Left hindlimb (tissue), 1 donor: Measurements from ENCODE around the gene SYT17.

ENCODE experiments used
- DNase-seq: peaks from one replicate; pipeline ENCODE4 v3.0.0-alpha.2; 2018

The SYT17 gene

GRCh38 chr16:19139436-19140091 is 28.5 kb upstream of the SYT17 start:
- DNase-seq, result no peak

GRCh38 chr16:19140396-19140795 is 27.6 kb upstream of the SYT17 start:
- DNase-seq, result no peak

- no peak for DNase-seq
Measured at GRCh38 chr16:19142939-19143598, 25.0 kb upstream of the SYT17 start.

GRCh38 chr16:19143599-19143956 is 24.5 kb upstream of the SYT17 start:
- no peak for DNase-seq

- no peak for DNase-seq
Measured at GRCh38 chr16:19145010-19145409, 23.0 kb upstream of the SYT17 start.

- no peak for DNase-seq
Measured at GRCh38 chr16:19147126-19147525, 20.9 kb upstream of the SYT17 start.

- DNase-seq, result no peak
Measured at GRCh38 chr16:19147627-19148026, 20.4 kb upstream of the SYT17 start.

GRCh38 chr16:19148189-19148588 is 19.9 kb upstream of the SYT17 start:
- DNase-seq, result no peak

GRCh38 chr16:19151310-19151709 is 16.7 kb upstream of the SYT17 start:
- DNase-seq, result no peak

- DNase-seq, result no peak
Measured at GRCh38 chr16:19152042-19152441, 16.0 kb upstream of the SYT17 start.

- DNase-seq, result no peak
Measured at GRCh38 chr16:19153876-19154275, 14.2 kb upstream of the SYT17 start.

GRCh38 chr16:19162085-19162484 is 6.0 kb upstream of the SYT17 start:
- no peak for DNase-seq

GRCh38 chr16:19163215-19163614 is 4.8 kb upstream of the SYT17 start:
- no peak for DNase-seq

- DNase-seq, result no peak
Measured at GRCh38 chr16:19164285-19164684, 3.8 kb upstream of the SYT17 start.

GRCh38 chr16:19165101-19165500 is 2.9 kb upstream of the SYT17 start:
- no peak for DNase-seq

- DNase-seq, result no peak
Measured at GRCh38 chr16:19166500-19166899, 1.5 kb upstream of the SYT17 start.

- no peak for DNase-seq
Measured at GRCh38 chr16:19168371-19169081, 486 bp downstream of the SYT17 start.

- DNase-seq, result peak; percentile 49
Measured at GRCh38 chr16:19169082-19169639, 1.1 kb downstream of the SYT17 start.

- no peak for DNase-seq
Measured at GRCh38 chr16:19170043-19170655, 2.1 kb downstream of the SYT17 start.

- DNase-seq, result no peak
Measured at GRCh38 chr16:19172098-19172780, 4.2 kb downstream of the SYT17 start.

GRCh38 chr16:19173059-19173458 is 5.0 kb downstream of the SYT17 start:
- no peak for DNase-seq

GRCh38 chr16:19173649-19174383 is 5.8 kb downstream of the SYT17 start:
- DNase-seq, result no peak
